ENCODE results near the gene SPATA22. TPM values are rescaled to one million over a fixed set of nuclear protein-coding genes. Genes with fewer than 3 reads are reported as not detected.

Gene SPATA22
- total and polyA plus RNA-seq, 2 donors (not counting 1 experiment from before 2014, with no cell fraction given) = 0.43 to 0.54 TPM

GRCh38 chr17:3401786-3402185 is 69.8 kb downstream of the SPATA22 start:
- Histone ChIP-seq H2AFZ (ENCODE audit: insufficient read depth, low read depth, low read length, poor library complexity, severe bottlenecking) (no peak overlapping the region), H3K4me1 (ENCODE audit: control insufficient read depth in 2 of 2, insufficient read depth in 2 of 2, low read length in 2 of 2) (no peaks in the 10 kb centered on the region), H3K27me3 (replicated peaks in 1 of 4; ENCODE audit: control extremely low read depth in 1 of 4, control insufficient read depth in 3 of 4, insufficient read depth in 4 of 4, low read length in 3 of 4) (peaks cover 0 to 4% (median 0%) of the 10 kb centered on the region in 4 experiments), H3K4me3 (ENCODE audit: control extremely low read depth in 1 of 5, extremely low read depth in 1 of 5, insufficient read depth in 1 of 5, low read depth in 2 of 5, low read length in 4 of 5) (no peak overlapping the region), H4K20me1 (ENCODE audit: control insufficient read depth, insufficient read depth, low read length, poor library complexity, severe bottlenecking) (no peaks in the 10 kb centered on the region), H3K4me2 (replicated peaks; ENCODE audit: low read depth, low read length, poor library complexity, severe bottlenecking) (no peak overlapping the region), H3K9ac (ENCODE audit: low read length) (no peak overlapping the region), H3K79me2 (ENCODE audit: control insufficient read depth, insufficient read depth, low read length) (no peaks in the 10 kb centered on the region), H3K36me3 (replicated peaks in 1 of 2; ENCODE audit: control extremely low read depth in 1 of 2, control insufficient read depth in 1 of 2, extremely low read depth in 1 of 2, insufficient read depth in 2 of 2, low read length in 1 of 2) (no peaks in the 10 kb centered on the region), H3K9me3 (ENCODE audit: control extremely low read depth in 1 of 3, control insufficient read depth in 2 of 3, insufficient read depth in 1 of 3, low read length in 2 of 3) (no peaks in the 10 kb centered on the region), H3K27ac (ENCODE audit: low read length in 2 of 2) (no peak overlapping the region)
- intact Hi-C loops (cut with micrococcal nuclease) = no loop called here
- H3K27me3 Mint-ChIP-seq = peaks cover 13% of the 10 kb centered on the region
- H3K4me3 Mint-ChIP-seq = no peak overlapping the region
- H3K27ac Mint-ChIP-seq = no peak overlapping the region
- DNase-seq (no peak), ATAC-seq (ENCODE audit: low read depth) (no peak)
- no CpG with 5 or more reads among the region's 2 CpGs for WGBS (ENCODE audit: insufficient coverage)
- ChIA-PET POLR2A (no interaction called here), CTCF (no interaction called here)
- peaks cover 2% of the 10 kb centered on the region for H3K9me3 Mint-ChIP-seq (ENCODE audit: insufficient read depth)
- H3K4me1 Mint-ChIP-seq = no peaks in the 10 kb centered on the region
- TF ChIP-seq, protein P1, sequence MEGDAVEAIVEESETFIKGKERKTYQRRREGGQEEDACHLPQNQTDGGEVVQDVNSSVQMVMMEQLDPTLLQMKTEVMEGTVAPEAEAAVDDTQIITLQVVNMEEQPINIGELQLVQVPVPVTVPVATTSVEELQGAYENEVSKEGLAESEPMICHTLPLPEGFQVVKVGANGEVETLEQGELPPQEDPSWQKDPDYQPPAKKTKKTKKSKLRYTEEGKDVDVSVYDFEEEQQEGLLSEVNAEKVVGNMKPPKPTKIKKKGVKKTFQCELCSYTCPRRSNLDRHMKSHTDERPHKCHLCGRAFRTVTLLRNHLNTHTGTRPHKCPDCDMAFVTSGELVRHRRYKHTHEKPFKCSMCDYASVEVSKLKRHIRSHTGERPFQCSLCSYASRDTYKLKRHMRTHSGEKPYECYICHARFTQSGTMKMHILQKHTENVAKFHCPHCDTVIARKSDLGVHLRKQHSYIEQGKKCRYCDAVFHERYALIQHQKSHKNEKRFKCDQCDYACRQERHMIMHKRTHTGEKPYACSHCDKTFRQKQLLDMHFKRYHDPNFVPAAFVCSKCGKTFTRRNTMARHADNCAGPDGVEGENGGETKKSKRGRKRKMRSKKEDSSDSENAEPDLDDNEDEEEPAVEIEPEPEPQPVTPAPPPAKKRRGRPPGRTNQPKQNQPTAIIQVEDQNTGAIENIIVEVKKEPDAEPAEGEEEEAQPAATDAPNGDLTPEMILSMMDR (IDR thresholded peaks at IDR 0.05) = no peak
- no peak for TF ChIP-seq EZH2 (IDR thresholded peaks at IDR 0.05; ENCODE audit: borderline replicate concordance, insufficient read depth, low read depth, low read length, poor library complexity, severe bottlenecking)

GRCh38 chr17:3400055-3400454 is 71.6 kb downstream of the SPATA22 start:
- no peaks in the 10 kb centered on the region for H3K36me3 ChIP-seq (replicated peaks in 1 of 2; ENCODE audit: control extremely low read depth in 1 of 2, control insufficient read depth in 1 of 2, extremely low read depth in 1 of 2, insufficient read depth in 2 of 2, low read length in 1 of 2)
- no peak for ATAC-seq (ENCODE audit: low read depth)
- Mint-ChIP-seq H3K9me3 (ENCODE audit: insufficient read depth) (no peaks in the 10 kb centered on the region), H3K27me3 (peaks cover 17% of the 10 kb centered on the region), H3K4me1 (no peaks in the 10 kb centered on the region), H3K4me3 (no peak overlapping the region), H3K27ac (no peak overlapping the region)
- H3K27me3 ChIP-seq (replicated peaks in 1 of 4; ENCODE audit: control extremely low read depth in 1 of 4, control insufficient read depth in 3 of 4, insufficient read depth in 4 of 4, low read length in 3 of 4) = peaks cover 0 to 4% (median 0%) of the 10 kb centered on the region in 4 experiments
- H3K9me3 ChIP-seq (ENCODE audit: control extremely low read depth in 1 of 3, control insufficient read depth in 2 of 3, insufficient read depth in 1 of 3, low read length in 2 of 3) = no peaks in the 10 kb centered on the region
- H3K4me1 ChIP-seq (ENCODE audit: control insufficient read depth in 2 of 2, insufficient read depth in 2 of 2, low read length in 2 of 2) = no peaks in the 10 kb centered on the region
- POLR2A ChIA-PET = no interaction called here
- H4K20me1 ChIP-seq (ENCODE audit: control insufficient read depth, insufficient read depth, low read length, poor library complexity, severe bottlenecking) = no peaks in the 10 kb centered on the region
- no peaks in the 10 kb centered on the region for H3K79me2 ChIP-seq (ENCODE audit: control insufficient read depth, insufficient read depth, low read length)
- no peak overlapping the region for H3K4me2 ChIP-seq (replicated peaks; ENCODE audit: low read depth, low read length, poor library complexity, severe bottlenecking)
- H3K27ac ChIP-seq (ENCODE audit: low read length in 2 of 2) = no peak overlapping the region
- H3K9ac ChIP-seq (ENCODE audit: low read length) = no peak overlapping the region
- no peak for DNase-seq
- TF ChIP-seq, protein P1 (IDR thresholded peaks at IDR 0.05) = no peak
- no peak for TF ChIP-seq EZH2 (IDR thresholded peaks at IDR 0.05; ENCODE audit: borderline replicate concordance, insufficient read depth, low read depth, low read length, poor library complexity, severe bottlenecking)
- CTCF ChIA-PET = no interaction called here
- H3K4me3 ChIP-seq (ENCODE audit: control extremely low read depth in 1 of 5, extremely low read depth in 1 of 5, insufficient read depth in 1 of 5, low read depth in 2 of 5, low read length in 4 of 5) = no peak overlapping the region
- H2AFZ ChIP-seq (ENCODE audit: insufficient read depth, low read depth, low read length, poor library complexity, severe bottlenecking) = no peak overlapping the region
- 83% methylated on average over 6 of the region's 6 CpGs for WGBS (ENCODE audit: insufficient coverage)
- intact Hi-C loops (cut with micrococcal nuclease) = no loop called here

All from B cell (primary cell).